GM18861 (cell line): ENCODE results near the gene CIPC.

Source experiments
- ATAC-seq: cut with Tn5 transposase; IDR thresholded peaks from one replicate; pipeline ENCODE4 v1.9.1; 2021; ENCODE audit not compliant: unreplicated experiment

CIPC gene

GRCh38 chr14:77069551-77069950 lies 28.5 kb upstream of the CIPC start:
- no peak for ATAC-seq

- ATAC-seq: no peak
Observed at GRCh38 chr14:77071938-77072388, 26.1 kb upstream of the CIPC start.

GRCh38 chr14:77074969-77075368 lies 23.1 kb upstream of the CIPC start:
- no peak for ATAC-seq

- ATAC-seq: no peak
Observed at GRCh38 chr14:77076113-77076631, 21.9 kb upstream of the CIPC start.

- ATAC-seq: no peak
Observed at GRCh38 chr14:77077040-77077439, 21.0 kb upstream of the CIPC start.

GRCh38 chr14:77082356-77082755 lies 15.7 kb upstream of the CIPC start:
- ATAC-seq: no peak

GRCh38 chr14:77083082-77083481 lies 15.0 kb upstream of the CIPC start:
- ATAC-seq: no peak

- ATAC-seq: no peak
Observed at GRCh38 chr14:77084985-77085384, 13.1 kb upstream of the CIPC start.

- ATAC-seq: no peak
Observed at GRCh38 chr14:77085538-77085937, 12.5 kb upstream of the CIPC start.

GRCh38 chr14:77086017-77086727 lies 11.9 kb upstream of the CIPC start:
- peak; percentile 46 for ATAC-seq

GRCh38 chr14:77086951-77087350 lies 11.1 kb upstream of the CIPC start:
- ATAC-seq: no peak

- no peak for ATAC-seq
Observed at GRCh38 chr14:77087631-77088030, 10.4 kb upstream of the CIPC start.

GRCh38 chr14:77088219-77088618 lies 9.8 kb upstream of the CIPC start:
- ATAC-seq: no peak

- no peak for ATAC-seq
Observed at GRCh38 chr14:77088645-77089044, 9.4 kb upstream of the CIPC start.

- ATAC-seq: no peak
Observed at GRCh38 chr14:77091518-77091917, 6.5 kb upstream of the CIPC start.

GRCh38 chr14:77092676-77093075 lies 5.4 kb upstream of the CIPC start:
- no peak for ATAC-seq

GRCh38 chr14:77094672-77095284 lies 3.3 kb upstream of the CIPC start:
- ATAC-seq: no peak

- ATAC-seq: peak; percentile 7
Observed at GRCh38 chr14:77097006-77097699, 905 bp upstream of the CIPC start.

GRCh38 chr14:77098529-77099353 lies 683 bp downstream of the CIPC start:
- ATAC-seq: no peak

- ATAC-seq: no peak
Observed at GRCh38 chr14:77099425-77100167, 1.5 kb downstream of the CIPC start.
